ENCODE measurements around the gene ADAMTS12.

The ADAMTS12 gene

DNA sequence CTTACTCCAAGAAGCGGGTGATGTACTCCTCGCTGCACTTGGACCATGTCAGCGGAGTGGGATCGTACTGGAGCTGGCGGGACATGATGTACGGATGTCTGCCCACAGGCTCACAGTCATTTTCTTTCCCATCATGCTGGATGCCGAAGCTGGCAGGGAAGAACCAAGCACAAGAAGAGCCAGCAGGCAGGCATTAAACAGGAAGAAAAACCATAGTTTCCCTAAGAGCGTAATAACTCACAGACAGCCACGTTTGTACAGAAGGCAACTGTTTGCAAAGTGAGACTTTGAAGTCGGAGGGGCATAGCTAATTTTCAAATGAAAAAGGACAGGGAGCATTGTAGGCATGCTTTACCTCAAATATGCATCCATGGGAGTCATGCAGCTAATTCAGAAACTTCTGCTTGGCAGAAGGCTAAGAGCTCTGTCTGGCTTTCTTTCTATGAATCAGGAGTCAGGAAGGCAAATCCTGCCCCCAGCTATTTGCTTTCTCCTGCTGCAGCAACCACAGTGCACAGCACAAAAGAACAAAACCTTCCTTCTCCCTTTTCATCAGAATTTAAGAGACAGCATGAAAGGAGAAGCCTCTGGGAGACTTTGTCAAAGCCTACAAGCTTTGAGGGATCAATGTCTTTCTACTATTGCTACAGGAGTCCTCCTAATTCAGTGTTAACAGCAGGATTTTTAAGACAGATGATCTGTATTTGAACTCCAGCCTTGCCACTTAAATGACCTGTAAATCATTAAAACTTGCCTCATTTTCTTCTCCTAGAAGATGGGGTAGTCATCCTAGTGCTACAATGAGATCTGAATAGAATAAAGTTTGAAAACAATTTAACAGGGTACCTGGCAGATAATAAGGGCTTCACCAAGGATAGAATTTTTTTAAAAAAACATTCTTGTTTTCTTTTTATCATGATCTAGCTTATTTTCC is 242.0 kb downstream of the ADAMTS12 start:
- DNase-seq (ENCODE audit: low read depth): no peak

DNA sequence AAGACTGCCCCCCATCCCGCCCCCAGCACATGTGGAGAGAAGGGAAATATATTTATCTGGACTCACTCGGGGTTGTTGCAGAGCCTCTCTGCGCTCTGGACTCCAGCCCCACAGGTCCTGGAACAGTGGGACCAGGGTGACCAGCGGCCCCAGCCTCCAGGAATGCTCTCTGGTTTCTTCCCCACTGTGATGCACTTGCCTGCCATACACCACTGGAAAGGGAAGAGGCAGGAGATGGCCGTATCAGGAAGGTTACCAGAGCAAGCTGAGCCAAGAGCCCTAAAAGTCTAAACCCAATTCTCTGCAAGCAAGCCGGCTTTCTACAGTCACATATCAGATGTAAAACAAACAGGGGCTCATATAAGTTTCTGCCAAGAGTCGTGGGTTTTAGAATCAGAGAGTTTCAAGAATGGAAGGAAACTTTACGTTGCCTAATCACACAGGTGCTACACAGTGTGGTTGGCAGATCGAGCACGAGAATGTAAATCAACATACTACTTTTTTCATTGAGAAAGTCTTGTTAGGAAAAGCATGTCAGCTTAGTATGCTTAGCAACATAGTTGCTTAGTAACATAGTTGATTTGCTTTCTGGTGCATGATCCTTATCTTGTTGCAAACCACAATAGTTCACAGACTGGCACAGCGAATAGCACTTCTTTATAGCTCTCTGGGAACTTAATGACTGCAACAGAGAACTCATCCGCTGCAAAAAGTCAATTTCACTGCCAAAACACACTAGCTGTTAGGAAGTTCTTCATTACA is 249.9 kb downstream of the ADAMTS12 start:
- DNase-seq (ENCODE audit: low read depth): no peak

DNA sequence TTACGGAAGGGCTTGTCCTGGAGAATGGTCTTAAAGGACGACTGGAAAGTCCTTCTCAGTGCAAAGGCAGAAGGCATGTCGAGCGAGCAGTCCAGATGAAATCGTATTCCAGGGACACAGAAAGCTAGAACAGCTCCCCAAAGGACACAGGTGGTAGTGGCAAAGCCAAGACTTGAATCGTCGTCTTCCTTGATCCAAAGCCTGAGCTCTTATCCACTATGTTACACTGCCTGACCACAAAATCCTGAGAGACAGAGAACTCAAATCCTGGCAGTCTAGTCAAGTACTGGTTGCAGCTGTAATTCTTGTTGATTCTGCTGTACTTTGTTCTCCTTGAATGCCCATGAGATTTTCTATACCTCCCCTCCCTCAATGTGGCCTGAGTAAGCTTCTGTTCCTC is 252.3 kb downstream of the ADAMTS12 start:
- DNase-seq (ENCODE audit: low read depth): no peak

DNA sequence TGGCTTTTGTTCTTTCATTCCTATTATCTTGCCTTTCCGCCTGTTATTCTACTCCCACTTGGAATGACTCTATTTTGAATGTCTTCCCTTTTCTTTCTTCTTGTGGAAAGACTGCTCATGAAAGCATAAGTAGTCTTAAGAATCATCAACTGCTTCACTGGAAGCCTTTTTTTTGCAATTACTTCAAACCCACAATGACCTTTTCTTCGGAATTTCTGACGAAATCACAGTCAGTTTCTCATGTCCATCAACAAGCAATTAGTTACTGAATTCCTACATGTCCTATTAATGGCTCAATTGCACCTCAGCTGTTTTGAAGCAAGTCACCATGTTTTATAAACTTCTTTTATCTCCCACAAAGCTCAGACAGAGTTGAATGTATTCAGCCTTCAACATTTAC is 254.8 kb downstream of the ADAMTS12 start:
- no peak for DNase-seq (ENCODE audit: low read depth)

DNA sequence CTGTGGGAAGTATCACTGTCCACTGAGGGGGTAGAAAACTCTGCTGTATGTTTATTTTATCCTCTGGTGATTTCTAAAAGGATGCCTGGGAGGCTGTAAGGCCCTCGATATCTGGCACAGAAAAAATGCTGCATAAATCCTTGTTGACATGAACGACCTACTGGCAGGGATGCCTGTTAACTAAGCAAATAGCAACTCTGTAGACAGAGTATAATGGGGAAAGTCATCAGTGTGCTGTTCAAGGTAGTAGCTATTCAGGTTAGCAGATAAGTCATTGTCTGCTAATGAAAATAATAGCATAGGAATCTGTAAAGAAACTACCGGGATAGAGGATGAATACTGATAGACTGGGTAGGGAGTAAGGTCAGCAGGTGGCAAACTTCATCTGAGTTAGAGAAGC is 256.2 kb downstream of the ADAMTS12 start:
- DNase-seq (ENCODE audit: low read depth): no peak

DNA sequence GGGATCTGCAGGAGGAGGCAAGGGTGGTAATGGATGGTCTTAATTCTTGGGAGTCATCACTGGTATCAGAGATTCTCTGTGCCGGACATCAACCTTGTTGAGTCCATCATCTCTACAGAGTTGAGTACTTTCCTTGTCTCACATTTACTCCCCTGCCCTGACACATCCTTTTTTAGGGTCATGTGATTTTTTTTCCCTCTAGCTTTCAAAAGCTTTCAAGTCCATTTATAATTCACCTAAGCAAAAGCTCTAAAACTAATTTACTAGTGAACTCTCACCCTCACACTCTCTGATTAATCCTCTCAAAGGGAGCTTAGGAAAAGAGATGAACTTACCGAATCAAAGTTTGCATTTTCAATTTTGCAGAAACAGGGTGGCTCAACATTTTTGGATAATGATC is 258.1 kb downstream of the ADAMTS12 start:
- DNase-seq (ENCODE audit: low read depth): no peak

DNA sequence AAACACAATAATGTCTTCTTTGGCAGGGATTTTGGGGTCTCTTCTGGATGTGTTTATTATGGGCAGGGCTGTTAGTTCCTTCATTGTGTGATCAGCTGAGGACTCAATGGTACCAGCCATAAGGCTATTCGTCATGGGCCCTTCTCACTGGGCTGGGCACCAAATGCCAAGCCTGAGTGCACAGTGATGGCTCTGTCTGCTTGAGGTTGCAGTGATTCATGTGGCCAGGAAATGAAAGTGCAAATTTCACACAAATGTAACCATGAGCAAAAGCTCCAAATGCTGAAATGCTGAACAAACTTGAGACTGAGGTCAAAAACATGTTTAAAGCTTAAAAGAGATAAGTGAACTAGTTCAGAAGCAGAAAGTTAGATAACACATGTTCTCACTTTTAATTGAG is 260.0 kb downstream of the ADAMTS12 start:
- DNase-seq (ENCODE audit: low read depth): no peak

DNA sequence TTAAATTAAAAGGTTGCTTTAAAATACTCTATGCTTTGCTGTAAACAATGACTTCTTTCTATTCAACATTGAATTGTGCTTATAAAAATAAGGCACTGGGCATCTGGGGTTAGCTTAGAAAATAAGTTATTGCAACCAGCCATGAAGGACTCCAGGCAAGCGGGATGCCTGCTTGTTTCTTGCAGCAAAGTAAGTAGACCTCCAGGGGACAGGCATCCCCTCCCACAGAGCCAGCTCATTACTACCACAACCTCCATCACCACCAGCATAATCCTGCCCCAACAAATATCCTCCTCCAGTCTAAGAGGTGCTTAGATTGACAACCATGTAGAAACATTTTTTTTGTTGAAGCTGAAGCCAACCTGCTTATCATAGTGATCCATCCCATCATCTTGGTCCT is 260.7 kb downstream of the ADAMTS12 start:
- no peak for DNase-seq (ENCODE audit: low read depth)

DNA sequence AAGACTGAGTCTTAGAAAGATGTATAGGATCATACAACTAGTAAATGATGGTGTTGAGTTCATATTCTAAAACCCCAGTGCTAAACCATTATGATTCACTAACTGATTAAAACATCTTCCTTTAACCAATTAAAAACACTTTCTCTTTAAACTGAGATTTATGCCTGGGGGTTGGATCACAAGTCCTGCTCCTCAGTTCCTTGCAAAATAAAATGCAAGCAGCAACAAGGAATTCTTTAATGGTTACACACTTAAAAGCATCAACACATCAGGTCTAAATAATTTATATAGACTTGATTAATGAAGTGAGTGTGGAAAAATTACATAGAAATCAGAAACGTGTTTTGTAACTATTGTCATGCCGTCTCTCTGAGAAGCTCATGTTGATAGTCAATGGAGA is 261.8 kb downstream of the ADAMTS12 start:
- DNase-seq (ENCODE audit: low read depth): no peak

DNA sequence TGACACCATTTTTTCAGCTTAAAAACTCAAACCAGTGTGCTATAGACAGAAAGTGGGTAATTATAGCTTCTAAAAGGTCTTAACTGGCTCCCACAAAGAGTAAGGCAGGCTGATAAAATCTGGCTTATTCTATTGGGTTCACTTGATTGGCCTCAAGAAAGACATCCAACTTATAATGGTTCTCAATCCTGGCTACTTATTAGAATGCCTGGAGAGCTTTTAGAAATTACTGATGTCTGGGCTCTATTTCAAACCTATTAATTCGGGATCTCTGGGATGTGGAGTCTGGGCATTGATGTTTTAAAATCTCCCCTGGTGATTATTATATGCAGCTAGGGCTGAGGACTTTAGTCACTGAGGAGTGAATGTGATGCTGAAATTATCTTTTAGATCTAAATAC is 263.0 kb downstream of the ADAMTS12 start:
- DNase-seq (ENCODE audit: low read depth): no peak

DNA sequence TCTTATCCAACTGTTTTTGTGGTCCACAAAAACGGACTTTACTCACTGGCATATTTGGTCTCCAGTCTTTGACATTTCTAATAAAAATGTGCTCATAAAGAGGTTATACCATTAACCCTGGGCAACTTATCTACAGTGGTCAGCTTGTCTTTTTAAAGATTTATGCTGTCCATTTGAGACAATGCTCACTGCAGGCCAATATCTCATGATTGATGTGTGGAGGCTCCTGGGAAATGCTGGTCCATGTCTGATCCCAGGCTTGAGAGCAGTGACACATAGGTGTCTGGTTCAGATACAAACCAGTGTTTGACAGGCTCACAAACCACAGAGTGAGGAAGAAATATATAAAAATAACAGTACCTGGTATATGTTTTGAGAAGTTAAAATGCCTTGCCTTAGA is 270.3 kb downstream of the ADAMTS12 start:
- no peak for DNase-seq (ENCODE audit: low read depth)

DNA sequence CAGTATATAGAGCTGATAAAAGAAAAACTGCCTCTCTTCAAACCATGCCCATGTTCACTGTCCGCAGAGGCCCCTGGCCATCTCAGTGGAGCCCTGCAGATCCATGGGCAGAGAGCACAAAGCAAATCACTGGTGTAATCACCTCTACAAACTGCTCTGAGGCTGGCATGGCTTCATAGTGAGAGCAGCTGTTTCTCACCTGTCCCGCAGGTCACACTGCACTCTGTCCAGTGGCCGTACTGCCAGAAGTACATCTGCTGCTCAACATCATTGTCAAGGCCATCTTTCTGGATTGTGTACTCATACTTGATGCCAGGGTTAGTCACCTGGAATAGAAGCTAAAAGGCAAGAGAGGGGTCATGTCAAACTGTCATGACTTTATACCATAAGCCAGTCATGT is 277.8 kb downstream of the ADAMTS12 start:
- no peak for DNase-seq (ENCODE audit: low read depth)

DNA sequence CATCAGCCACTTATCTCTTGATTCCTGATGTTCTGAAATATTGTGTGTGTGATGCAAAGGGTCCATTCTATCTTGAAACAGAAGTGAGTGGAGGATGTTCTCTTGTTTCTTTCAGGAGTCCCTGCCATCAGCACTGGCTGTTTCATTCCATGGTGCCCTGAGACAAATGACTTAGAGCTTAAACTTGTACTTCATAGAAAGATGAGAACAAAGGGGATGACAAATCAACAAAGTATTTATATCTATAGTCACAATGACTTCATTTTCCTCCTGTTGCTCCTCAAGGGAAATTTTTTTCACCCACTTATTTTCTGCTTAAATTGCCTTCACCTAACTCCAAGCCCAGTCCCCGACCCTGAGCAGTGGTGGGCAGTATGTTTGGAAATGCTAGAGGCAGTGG is 279.4 kb downstream of the ADAMTS12 start:
- DNase-seq (ENCODE audit: low read depth): no peak

DNA sequence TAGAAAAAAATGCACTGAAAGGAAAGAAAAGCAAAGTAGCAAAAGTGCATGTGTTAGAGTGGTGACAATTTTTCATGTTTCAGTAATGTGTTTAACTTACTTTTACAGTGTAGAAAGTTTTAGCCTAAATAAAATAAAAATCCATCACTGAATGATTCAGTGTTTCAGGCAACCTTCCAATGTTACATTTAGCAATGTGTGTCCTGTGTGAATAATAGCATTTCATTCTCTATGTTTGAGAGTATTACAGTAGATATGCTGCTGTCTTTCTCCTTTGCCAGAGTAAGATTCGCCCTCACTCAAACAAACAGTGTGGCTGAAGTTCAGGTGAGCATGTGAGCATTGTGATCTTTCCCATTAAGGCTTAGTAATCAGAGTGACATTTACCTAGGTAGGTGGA is 279.9 kb downstream of the ADAMTS12 start:
- no peak for DNase-seq (ENCODE audit: low read depth)

DNA sequence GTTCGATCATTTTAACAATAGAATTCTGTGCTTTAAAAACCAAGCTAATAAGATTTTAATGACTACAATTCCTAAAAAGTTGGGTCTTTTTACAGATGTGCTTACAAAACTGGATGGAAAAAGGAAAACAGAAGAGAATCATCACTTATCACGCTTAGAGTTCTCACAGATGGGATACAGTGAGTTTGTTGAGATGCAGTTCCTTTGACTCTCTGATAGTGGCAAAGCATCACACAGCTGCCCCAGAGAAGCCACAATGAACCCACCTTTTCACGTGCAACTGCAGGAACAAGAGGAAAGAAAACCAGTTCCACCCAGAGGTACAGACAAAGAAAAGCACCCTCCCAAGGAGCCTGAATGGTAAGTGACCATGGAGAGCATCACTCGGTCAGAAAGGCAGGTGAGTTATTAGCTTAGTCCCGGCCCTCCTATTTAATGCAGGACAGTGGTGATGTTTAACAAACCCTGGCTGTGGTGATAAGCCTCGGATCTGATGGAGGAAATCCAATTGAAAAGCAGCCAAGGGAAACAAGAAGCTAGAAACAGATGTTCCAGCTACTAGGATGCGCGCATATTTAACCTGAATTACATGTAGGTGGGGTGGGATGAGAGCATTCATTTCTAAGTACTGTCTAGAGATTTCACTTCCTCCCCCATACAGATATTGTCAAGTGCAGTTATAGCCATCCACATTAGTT is 283.3 kb downstream of the ADAMTS12 start:
- no peak for DNase-seq (ENCODE audit: low read depth)

DNA sequence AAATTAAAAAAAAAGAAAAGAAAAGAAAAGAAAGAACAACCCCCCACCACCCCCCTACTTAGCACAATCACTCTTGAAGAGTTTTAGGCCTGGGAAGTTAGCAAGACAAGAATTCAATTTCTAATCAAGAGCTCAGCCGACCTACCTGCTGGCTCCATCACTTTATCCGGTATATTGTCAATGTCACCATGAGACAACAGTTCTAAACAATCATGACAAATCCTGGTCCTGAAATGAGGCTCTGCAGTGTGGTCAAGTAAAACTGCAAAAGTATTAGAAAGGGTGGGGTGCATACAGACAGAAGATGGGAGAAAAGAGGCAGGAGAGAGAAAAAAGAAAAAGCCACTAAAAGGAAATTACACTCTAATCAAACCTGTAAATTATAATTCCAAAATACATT is 287.3 kb downstream of the ADAMTS12 start:
- no peak for DNase-seq (ENCODE audit: low read depth)

DNA sequence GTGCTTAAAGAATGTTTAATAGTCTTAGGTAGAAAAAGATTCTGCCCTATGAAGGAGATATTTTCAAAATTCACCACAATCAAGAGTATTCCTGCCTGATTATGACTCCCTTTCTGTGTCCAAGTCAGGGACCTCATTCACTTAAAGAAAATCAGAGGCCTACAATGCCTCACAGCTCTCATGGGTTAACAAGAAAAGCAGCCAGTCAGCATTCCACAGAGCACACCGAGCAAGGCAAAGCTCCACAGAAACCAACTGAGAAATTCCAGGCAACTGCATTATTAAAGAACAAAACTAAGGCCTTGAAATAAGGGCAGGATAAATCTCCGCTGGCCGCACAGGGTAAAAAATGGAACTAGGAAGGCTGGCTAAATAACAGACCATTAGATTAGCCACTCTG is 289.9 kb downstream of the ADAMTS12 start:
- DNase-seq (ENCODE audit: low read depth): no peak

DNA sequence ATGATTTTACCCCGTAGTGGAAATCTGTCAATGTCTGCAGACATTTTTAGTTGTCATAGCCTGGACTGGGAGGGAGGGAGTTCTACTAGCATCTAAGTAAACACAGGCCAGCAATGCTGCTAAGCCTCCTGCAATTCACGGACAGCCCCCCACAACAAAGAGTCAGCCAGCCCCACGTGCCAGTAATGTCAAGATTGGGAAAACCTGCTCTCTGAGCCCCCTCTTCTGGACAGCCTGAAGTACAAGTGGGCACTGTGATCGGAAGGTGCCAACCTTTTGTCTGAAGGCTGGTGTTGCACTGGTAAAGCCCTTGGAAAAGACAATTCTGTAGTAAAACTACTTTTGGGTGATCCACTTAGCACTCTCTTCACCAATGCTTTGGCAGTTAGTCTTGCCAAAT is 296.5 kb downstream of the ADAMTS12 start:
- no peak for DNase-seq (ENCODE audit: low read depth)

DNA sequence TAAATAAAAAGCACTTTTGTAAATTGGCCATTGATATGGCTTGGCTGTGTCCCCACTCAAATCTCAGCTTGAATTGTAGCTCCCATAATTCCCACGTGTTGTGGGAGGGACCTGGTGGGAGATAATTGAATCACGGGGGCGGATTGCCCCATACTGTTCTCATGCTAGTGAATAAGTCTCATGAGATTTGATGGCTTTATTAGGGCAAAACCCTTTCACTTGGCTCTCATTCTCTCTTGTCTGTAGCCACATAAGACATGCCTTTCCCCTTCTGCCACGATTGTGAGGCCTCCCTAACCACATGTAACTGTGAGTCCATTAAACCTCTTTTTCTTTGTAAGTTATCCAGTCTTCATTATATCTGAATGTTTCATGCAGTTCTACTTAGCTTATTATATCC is 297.8 kb downstream of the ADAMTS12 start:
- DNase-seq (ENCODE audit: low read depth): no peak

DNA sequence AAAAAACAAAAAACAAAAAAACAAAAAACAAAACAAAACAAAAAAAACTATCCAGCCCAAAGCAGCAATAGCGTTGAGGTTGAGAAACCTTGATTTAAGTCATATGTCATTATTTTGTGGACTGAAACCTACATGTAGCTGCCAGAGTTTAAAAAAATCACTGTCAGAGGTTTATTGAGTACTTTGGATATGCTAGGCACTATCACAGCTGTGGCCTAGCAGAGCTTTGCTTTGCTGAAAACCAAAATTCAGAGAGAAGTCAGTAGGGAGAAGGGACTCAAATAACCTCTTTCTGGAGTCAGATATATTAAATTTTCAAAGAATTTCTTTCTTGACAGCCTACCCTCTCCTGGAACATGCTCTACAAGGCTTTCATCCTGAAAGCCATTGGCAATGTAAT is 299.5 kb downstream of the ADAMTS12 start:
- no peak for DNase-seq (ENCODE audit: low read depth)

DNA sequence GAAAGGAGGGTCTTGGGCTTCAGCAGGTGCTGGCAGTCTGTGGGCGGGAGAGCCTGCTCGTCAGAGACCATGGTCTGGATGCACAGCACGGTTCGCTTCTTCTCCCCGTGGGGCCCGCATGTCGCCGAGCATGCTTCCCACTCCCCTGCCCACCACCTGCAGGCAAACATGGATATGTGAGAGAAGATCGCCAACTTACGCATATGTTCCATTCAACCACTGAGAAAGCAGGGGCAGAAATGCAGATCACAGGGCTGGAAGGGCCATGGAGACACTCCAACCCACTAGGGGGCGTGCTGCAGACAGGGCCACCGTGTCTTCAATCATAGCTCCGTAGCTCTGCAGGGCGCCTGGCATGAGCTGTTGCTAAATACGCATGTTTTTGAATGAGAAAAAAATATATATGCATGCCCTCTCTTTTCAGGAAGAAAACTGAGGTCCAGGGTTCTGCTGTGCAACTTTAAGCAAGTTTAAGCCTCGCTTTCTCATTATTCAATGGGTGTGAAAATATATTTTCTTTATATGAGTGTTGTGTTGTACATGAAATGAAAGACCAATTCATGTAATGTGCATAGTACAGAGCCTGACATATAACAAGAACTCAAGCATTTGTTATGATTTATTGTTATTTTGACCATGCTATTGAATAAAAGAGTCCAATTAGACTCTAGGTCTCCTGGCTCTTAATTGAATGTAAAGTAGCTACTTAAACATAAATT is 303.0 kb downstream of the ADAMTS12 start:
- DNase-seq (ENCODE audit: low read depth): peak; percentile 11

DNA sequence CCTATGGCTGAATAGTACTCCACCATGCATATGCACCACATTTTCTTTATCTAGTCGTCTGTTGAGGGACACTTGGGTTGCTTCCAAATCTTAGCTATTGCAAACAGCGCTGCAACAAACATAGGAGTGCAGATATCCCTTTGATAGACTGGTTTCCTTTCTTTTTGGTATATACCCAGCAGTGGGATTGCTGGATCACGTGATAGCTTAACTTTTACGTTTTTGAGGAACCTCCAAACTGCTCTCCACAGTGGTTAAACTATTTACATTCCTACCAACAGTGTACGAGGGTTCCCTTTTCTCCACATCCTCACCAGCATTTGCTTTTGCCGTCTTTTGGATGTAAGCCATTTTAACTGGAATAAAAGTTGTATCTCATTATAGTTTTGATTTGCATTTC is 308.5 kb downstream of the ADAMTS12 start:
- no peak for DNase-seq (ENCODE audit: low read depth)
